ENCODE measurements around the gene SEMA4G.

SEMA4G gene

GRCh38 chr10:101010329-101010728, 41.0 kb downstream of the SEMA4G start:
- ATAC-seq, result no peak
- TF ChIP-seq ZFP30 (CRISPR knock-in tag; IDR thresholded peaks at IDR 0.05) (no peak), ZNF8 (CRISPR knock-in tag; IDR thresholded peaks at IDR 0.05) (no peak), CSDC2 (CRISPR knock-in tag; IDR thresholded peaks at IDR 0.05) (no peak), TSHZ2 (CRISPR knock-in tag; IDR thresholded peaks at IDR 0.05) (no peak), GLIS3 (CRISPR knock-in tag; IDR thresholded peaks at IDR 0.05) (no peak), ESRRG (CRISPR knock-in tag; IDR thresholded peaks at IDR 0.05) (no peak), CSRNP3 (CRISPR knock-in tag; IDR thresholded peaks at IDR 0.05) (no peak), TOX (CRISPR knock-in tag; IDR thresholded peaks at IDR 0.05; ENCODE audit: borderline replicate concordance) (no peak), TCF4 (CRISPR knock-in tag; IDR thresholded peaks at IDR 0.05; ENCODE audit: borderline replicate concordance) (no peak), ZNF565 (CRISPR knock-in tag; conservative IDR thresholded peaks at IDR 0.05; ENCODE audit: low read depth) (no peak)
- TF ChIP-seq, protein P1, sequence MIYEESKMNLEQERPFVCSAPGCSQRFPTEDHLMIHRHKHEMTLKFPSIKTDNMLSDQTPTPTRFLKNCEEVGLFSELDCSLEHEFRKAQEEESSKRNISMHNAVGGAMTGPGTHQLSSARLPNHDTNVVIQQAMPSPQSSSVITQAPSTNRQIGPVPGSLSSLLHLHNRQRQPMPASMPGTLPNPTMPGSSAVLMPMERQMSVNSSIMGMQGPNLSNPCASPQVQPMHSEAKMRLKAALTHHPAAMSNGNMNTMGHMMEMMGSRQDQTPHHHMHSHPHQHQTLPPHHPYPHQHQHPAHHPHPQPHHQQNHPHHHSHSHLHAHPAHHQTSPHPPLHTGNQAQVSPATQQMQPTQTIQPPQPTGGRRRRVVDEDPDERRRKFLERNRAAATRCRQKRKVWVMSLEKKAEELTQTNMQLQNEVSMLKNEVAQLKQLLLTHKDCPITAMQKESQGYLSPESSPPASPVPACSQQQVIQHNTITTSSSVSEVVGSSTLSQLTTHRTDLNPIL (CRISPR knock-in tag; IDR thresholded peaks at IDR 0.05; ENCODE audit: low read depth), result no peak

DNA sequence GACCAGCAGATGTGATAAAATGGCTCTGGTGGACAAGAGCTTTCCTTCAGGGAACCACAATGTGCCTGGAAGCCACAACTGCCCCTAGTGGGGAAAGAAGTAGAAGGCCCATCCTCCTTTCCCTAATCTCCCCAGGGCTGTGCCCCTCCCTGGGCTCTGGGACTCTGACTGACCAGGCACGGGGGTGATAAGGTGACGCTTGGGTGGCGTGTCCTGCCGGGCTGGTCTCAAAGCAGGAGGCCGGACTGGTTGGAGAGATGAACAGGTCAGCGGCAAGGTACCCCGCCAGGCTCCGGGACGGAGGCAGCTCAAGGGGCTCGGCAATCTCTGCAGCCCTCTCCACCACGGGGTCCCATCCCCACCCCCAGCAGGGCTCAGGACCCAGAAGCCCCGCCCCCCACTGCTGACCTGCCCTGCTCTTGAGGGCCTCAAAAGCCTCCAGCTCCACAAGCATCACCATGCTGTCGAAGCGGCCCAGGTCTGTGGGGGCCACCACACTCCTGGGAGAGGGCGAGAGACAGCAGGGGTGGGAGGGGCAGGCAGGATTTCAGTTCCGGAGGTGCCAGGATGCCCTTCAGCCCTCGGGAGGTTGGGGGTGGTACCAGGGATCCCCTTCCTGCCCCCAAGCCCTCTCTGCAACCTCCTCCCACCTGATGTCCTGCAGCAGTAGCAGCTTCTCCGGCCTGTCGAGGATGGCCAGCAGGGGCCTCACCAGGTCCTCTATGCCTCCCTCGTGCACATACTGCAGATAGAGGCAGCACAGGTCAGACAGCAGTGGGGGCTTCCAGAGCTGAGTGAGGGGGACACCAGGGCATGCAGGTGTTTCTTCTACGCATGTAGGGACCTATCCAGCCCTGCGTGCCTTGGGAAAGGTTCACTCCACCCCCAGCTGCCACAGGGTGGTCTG, 42.5 kb downstream of the SEMA4G start:
- TF ChIP-seq ISL1 (CRISPR knock-in tag; IDR thresholded peaks at IDR 0.05) (no peak), ZFP3 (CRISPR knock-in tag; IDR thresholded peaks at IDR 0.05) (no peak), CSDC2 (CRISPR knock-in tag; IDR thresholded peaks at IDR 0.05) (no peak), ZNF8 (CRISPR knock-in tag; IDR thresholded peaks at IDR 0.05) (no peak), RARB (CRISPR knock-in tag; IDR thresholded peaks at IDR 0.05) (no peak), ZNF70 (CRISPR knock-in tag; IDR thresholded peaks at IDR 0.05) (no peak), TSHZ2 (CRISPR knock-in tag; IDR thresholded peaks at IDR 0.05) (no peak)
- TF ChIP-seq, protein P2, sequence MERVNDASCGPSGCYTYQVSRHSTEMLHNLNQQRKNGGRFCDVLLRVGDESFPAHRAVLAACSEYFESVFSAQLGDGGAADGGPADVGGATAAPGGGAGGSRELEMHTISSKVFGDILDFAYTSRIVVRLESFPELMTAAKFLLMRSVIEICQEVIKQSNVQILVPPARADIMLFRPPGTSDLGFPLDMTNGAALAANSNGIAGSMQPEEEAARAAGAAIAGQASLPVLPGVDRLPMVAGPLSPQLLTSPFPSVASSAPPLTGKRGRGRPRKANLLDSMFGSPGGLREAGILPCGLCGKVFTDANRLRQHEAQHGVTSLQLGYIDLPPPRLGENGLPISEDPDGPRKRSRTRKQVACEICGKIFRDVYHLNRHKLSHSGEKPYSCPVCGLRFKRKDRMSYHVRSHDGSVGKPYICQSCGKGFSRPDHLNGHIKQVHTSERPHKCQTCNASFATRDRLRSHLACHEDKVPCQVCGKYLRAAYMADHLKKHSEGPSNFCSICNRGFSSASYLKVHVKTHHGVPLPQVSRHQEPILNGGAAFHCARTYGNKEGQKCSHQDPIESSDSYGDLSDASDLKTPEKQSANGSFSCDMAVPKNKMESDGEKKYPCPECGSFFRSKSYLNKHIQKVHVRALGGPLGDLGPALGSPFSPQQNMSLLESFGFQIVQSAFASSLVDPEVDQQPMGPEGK (CRISPR knock-in tag; IDR thresholded peaks at IDR 0.05; ENCODE audit: borderline replicate concordance), result no peak
- ATAC-seq, result 0 out of 3 replicates have a peak, but pooled peaks have one; percentile 4

- TF ChIP-seq, protein P2 (CRISPR knock-in tag; IDR thresholded peaks at IDR 0.05; ENCODE audit: borderline replicate concordance), result no peak
- no peak for TF ChIP-seq ZNF8 (CRISPR knock-in tag; IDR thresholded peaks at IDR 0.05)
- peak; percentile 89 for ATAC-seq
These were observed 43.4 kb downstream of the SEMA4G start for GRCh38 chr10:101012525-101013364.

Data from SK-N-SH treated with all-trans-retinoic acid at 6 μM for 48 hours (cell line).